Measurements from ENCODE around the gene MCHR1.

MCHR1 gene

DNA sequence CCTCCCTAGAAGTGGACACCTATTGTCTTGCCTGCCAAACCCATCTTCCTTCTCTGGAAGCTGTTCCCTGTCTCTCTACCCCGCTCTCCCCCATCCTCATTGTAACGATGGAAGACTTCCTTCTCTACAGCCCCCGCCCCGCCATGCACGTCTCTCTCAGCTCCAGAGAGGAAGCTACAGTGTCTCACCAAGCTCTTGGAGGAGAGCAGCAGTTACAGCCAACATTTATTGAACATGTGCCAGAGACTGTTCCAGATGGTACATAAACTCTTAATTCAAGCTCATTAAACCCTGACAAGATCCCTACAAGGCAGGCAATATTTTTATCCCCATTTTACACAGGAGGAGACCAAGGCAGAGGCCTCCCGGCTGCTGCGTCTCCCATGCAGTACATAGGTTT is 15.1 kb downstream of the MCHR1 start:
- DNase-seq (ENCODE audit: low read depth), result peak; percentile 31
- TF ChIP-seq, protein P1, sequence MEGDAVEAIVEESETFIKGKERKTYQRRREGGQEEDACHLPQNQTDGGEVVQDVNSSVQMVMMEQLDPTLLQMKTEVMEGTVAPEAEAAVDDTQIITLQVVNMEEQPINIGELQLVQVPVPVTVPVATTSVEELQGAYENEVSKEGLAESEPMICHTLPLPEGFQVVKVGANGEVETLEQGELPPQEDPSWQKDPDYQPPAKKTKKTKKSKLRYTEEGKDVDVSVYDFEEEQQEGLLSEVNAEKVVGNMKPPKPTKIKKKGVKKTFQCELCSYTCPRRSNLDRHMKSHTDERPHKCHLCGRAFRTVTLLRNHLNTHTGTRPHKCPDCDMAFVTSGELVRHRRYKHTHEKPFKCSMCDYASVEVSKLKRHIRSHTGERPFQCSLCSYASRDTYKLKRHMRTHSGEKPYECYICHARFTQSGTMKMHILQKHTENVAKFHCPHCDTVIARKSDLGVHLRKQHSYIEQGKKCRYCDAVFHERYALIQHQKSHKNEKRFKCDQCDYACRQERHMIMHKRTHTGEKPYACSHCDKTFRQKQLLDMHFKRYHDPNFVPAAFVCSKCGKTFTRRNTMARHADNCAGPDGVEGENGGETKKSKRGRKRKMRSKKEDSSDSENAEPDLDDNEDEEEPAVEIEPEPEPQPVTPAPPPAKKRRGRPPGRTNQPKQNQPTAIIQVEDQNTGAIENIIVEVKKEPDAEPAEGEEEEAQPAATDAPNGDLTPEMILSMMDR (conservative IDR thresholded peaks at IDR 0.05; ENCODE audit: low read length), result no peak
- no peak overlapping the region for H3K4me3 ChIP-seq (ENCODE audit: low read length)

DNA sequence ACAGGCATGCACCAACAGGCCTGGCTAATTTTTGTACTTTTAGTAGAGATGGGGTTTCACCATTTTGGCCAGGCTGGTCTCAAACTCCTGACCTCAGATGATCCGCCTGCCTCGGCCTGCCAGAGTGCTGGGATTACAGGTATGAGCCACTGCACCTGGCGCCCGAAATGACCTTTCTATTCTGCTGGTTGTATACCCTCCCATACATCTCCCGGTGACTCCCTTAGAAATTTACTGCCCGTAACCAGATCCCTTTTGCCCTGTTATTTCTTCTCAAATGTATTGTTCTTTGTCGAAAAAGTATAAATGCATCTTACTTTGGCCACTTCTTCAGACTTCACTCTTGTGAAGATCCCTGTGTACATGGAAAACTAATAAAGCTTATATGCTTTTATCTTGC is 22.0 kb downstream of the MCHR1 start:
- TF ChIP-seq, protein P1 (conservative IDR thresholded peaks at IDR 0.05; ENCODE audit: low read length), result no peak
- no peak overlapping the region for H3K4me3 ChIP-seq (ENCODE audit: low read length)
- no peak for DNase-seq (ENCODE audit: low read depth)

DNA sequence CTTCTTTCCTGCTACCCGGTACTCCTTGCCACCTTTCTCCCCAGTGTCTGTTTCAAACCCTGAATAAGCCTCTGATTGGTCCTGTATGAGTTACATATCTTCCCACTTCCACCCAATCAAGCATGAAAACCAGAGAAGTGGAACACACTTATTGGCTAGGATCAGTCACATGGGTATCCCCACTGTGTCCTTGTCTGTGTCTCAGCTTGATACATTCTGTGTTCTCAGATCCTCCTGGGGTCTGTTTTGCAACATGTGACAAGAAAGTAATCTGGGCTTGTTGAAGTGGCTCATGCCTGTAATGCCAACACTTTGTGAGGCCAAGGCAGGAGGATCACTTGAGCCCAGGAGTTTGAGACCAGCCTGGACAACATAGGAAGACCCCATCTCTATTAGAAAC is 23.9 kb downstream of the MCHR1 start:
- DNase-seq (ENCODE audit: low read depth), result no peak
- TF ChIP-seq, protein P1 (conservative IDR thresholded peaks at IDR 0.05; ENCODE audit: low read length), result no peak
- no peak overlapping the region for H3K4me3 ChIP-seq (ENCODE audit: low read length)

DNA sequence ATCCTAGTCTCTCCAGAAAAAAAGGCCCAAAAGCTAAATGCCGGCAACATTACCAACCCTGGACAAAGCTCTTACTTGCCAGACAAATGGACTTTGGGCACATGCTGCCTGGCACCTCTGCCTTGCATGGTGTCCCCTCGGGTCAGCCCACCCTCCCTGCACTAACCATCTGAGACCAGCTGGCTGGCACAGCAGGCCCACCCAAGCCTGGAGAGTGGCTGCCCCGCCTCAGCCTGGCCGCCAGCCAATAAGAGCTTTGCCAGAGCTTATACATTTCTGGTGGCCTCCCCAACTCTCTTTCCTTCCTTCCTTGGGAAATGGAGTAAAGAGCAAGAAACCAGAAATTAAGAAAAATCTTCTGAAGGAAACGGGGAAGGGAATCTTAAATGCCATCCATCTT is 24.5 kb downstream of the MCHR1 start:
- DNase-seq (ENCODE audit: low read depth), result no peak
- TF ChIP-seq, protein P1 (conservative IDR thresholded peaks at IDR 0.05; ENCODE audit: low read length), result no peak

DNA sequence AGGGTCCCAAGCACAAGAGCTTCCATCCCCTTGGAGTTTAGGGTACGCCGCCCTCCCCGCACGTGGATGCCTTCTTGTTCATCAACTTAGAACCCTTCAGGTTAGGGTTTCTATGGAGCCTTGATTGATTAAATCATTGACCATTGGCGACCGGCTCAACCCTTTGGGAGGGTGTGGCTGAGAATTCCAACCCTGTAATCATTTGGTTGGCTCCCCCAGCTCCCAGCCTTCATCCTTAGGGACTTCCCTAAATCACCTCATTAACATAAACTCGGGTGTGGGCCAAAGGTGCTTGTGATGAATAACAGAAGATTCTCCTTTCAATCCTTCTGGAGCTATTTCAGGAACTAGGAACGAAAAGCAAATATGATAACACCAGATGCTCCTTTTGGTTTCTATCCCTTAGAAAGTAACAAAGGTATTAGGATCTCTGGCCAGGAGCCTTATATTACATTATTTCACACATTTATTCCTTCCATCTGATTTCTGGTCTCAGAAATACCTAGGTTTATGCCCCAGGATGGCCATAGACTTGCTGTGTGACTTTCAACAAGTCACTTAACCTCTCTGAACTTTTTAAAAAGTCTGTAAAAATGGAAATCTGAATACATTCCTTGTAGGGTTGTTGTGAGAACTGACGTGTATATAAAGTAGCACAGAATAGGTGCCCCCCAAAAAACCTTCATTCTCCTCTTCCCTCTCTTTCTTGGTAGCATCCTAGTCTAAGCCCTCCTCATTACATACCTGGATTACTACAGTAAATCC is 26.8 kb downstream of the MCHR1 start:
- DNase-seq (ENCODE audit: low read depth), result no peak
- no peak overlapping the region for H3K4me3 ChIP-seq (ENCODE audit: low read length)
- TF ChIP-seq, protein P1 (conservative IDR thresholded peaks at IDR 0.05; ENCODE audit: low read length), result no peak

More for the DNA sequence above, 24.5 kb downstream of the MCHR1 start:
- H3K4me3 ChIP-seq (ENCODE audit: low read length), result no peak overlapping the region

DNA sequence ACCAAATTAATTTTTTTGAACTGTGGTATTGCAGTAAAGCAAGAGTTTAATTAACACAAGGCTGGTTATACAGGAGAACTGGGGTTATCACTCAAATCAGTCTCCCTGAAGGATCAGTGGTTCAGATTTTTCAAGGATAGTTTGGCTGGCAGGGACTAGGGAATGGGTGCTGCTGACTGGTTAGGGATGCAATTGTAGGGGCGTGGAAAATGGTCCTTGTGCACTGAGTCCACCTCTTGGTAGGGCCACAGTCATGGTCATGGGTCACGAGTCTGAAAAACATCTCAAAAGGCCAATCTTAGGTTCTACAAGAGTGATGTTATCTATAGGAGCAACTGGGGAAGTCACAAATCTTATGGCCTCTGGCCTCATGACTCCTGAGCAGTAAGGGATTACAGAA is 27.9 kb downstream of the MCHR1 start:
- TF ChIP-seq, protein P1 (conservative IDR thresholded peaks at IDR 0.05; ENCODE audit: low read length), result no peak
- DNase-seq (ENCODE audit: low read depth), result no peak
- no peak overlapping the region for H3K4me3 ChIP-seq (ENCODE audit: low read length)

DNA sequence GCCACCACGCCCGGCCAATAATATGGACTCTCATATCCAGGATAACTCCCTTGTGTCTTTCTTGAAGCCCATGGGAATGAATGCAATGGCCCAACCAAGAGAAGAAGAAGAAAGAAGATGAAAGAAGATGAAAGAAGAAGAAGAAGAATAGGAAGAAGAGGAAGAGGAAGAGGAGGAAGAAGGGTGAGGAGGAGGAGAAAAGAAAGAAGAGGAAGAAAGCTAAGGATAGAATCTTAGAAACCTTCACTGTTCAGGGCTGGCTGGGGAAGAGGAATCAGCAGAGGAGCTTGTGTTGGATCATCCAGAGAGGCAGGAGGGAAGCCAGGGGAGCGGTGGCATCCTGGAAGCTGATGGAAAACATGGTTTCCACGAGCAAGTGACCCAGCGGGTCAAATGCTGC is 28.9 kb downstream of the MCHR1 start:
- no peak overlapping the region for H3K4me3 ChIP-seq (ENCODE audit: low read length)
- TF ChIP-seq, protein P1 (conservative IDR thresholded peaks at IDR 0.05; ENCODE audit: low read length), result no peak
- DNase-seq (ENCODE audit: low read depth), result no peak

All from AG10803 (cell line).